GM04503 (cell line): ENCODE data around the gene ULK2.
A peak's percentile ranks its signal among the peaks of the same experiment; 100 is the strongest.
"Not testable (repeated sequence)": the region's sequence is repeated elsewhere in the genome, so short reads cannot be mapped to it uniquely, and the experiment has no call there.

Experiments
- DNase-seq: peaks from one replicate; pipeline ENCODE4 v3.0.0-alpha.2; 2012; ENCODE audit warnings: low read depth

Gene ULK2

GRCh38 chr17:19766421-19767270 is 101.1 kb downstream of the ULK2 start:
- no peak for DNase-seq

DNA sequence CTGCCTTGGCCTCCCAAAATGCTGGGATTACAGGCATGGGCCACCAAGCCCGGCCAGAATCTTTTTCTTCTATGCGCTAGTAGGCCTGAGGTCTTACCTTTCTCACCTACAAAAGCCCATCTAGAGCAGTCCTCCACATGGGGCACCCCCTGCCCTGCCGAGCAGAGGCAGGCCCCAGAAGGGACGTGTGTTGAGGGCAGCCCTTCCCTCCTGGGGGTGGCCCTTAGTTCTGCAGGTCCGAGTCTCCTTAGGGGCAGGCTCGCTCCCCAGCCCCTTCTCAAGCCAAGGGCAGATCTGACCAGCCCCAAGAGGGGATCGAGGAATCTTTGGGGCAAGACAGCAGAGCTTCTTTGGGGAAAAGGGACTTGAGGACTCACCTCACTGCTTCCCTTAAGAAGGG is 101.7 kb downstream of the ULK2 start:
- no peak for DNase-seq

- DNase-seq = not testable (repeated sequence)
Observed at GRCh38 chr17:19763991-19764390, 103.7 kb downstream of the ULK2 start.

DNA sequence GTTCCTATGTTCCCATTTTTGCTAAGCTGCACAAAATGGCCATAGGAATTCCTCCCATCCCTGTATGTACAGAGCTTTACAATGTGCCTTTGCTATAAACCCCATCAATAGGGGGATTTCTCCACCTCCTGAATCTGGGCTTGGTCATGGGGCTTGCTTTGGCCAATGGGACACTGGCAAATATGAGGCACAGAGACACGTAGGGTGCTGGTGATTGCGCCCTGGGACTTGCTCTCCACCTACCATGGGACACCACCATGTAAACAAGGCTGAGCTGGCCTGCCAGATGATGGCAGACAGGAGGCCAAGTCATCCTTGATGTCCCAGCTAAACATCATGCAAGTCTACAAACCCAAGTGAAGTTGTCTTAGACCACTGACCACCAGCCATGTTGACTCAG is 104.3 kb downstream of the ULK2 start:
- DNase-seq = no peak

- no peak for DNase-seq
Observed at GRCh38 chr17:19762515-19762961, 105.2 kb downstream of the ULK2 start.

- no peak for DNase-seq
Observed at GRCh38 chr17:19760746-19761145, 107.0 kb downstream of the ULK2 start.

- DNase-seq = no peak
Observed at GRCh38 chr17:19759568-19760549, 107.9 kb downstream of the ULK2 start.

DNA sequence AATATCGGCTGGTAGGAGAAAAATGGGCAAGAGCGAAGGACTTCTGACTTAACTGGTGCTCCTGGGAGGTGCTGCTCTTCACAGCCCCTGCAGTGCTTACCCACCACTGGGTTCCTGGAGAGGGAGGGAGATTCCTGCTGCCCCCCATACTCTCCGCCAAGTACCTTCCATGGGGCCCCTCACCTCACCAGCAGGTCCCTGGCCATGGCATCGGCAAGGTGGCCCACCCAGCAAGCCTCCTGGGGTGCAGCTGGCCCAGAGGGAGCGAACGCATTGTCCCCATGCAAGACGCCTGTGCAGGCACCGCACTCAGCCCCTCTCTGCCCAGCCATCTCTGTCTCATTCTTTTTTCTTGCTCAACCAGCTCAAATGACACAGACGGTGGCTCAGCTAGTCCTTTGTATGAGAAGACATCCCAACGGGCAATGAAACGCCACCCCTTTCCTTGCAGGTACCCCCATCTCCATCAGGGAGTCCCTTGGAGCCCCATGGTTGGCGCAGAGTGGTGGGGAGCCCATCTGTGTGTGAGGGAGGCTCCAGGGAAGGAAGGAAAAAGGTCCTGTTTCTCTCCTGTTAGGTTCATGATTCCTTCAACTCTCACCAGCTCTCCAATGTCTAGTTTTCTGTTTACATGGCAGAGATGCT is 110.1 kb downstream of the ULK2 start:
- no peak for DNase-seq

GRCh38 chr17:19756546-19756945 is 111.2 kb downstream of the ULK2 start:
- no peak for DNase-seq

DNA sequence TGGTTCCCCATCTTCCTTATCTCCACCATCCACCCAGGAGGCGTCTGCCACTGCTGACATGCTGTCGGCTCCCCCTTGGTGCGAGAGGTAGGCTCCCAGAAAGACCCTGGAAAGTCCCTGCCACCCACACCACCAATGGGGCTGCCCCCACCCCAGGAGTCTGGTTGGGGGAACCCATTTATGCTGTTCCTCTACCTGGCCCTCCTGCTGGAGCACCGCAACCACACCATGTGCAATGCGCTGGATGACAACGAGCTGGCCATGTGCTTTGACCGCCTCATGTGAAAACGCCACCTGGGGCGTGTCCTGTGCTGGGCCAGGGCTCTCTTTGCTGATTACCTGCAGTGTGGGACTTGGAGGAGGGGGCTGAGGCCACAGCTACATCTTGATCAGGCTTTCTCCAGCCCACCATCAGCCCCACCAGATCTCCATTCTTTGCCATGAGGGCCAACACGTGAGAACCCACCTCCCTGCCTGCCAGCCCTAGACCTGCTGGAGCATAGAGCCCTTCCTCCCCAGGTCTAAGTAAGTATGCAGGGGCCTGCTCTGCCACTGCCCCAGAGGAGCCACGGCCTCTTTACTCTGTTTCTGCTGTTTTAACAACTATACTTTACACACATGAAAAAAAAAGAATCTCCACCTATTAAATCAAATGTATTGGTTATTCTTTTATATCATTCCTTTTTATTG is 111.8 kb downstream of the ULK2 start:
- DNase-seq = no peak

DNA sequence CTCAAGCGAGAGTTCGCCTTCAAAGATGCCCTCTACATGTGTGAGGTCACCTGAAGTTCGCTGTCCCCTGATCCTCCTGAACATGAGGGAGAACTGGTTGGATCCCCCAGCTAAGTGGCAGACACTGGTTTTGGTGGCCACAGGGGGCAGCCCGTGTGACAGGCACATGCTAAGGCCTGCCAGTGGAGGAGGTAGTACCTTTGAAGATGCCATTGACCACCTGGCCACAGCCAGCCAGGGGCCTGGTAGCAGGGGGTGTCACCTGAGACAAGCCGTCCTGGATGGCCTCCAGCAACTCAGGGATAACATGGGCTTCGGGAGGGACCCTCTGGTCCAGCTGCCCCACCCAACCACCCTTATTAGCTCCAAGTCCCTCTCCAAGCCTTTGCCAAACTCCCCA is 112.3 kb downstream of the ULK2 start:
- DNase-seq = no peak

- DNase-seq = no peak
Observed at GRCh38 chr17:19753661-19754463, 113.9 kb downstream of the ULK2 start.

DNA sequence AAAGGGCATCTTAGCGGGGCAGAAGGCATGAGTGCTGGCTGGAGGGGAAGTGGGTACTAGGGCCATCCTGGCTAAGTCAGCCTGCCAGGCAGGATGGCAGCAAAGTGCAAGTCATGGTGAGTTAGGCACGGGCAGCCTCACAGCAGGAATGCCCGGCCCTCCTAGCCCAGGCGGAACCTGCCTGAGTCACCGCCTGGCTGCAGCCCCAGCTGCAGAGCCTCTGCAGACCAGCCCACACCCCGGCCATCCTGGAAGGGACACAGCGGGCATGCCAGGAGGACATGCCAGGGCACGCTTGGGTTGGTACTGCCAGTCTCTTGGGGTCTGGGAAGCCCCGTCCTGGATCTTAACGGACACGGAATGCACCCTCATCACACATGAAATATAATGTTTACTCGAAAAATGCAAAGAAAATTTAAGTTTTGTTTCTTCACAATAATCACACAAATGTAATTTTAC is 114.7 kb downstream of the ULK2 start:
- peak; percentile 57 for DNase-seq

DNA sequence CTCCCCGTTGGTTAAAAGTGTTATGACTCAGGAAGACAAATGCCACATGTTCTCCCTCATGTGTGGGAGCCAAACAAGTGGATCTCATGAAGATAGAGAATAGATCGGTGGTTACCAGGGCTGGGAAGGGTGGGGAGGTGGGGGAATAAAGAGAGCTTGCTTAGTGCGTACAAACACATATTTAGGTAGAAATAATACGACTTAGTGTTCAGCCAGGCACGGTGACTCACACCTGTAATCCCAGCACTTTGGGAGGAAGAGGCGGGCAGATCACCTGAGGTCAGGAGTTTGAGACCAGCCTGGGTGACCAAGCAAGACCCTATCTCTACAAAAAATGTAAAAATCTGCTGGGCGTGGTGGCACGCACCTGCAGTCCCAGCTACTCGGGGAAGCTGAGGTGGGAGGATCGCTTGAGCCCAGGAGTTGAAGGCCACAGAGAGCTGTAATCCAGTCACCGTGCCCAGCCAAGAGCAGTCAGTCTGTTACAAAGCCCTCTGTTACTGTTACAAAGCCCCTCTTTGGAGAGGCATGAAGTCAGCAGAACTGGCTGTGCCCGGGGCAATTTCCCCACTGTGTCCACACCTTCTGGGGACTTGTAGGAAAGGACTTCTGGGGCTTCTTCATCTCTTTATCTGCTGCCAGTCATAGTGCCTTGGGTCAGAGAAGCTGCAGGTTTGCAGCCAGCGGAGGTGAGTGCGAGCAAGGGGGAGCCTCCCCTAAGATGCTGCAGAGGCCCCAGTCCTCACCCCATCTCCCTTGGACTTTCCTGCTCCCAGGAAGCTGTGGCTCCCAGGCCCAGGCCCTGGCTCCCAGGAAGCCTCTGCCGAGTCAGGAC is 115.3 kb downstream of the ULK2 start:
- no peak for DNase-seq

GRCh38 chr17:19750835-19751234 is 116.9 kb downstream of the ULK2 start:
- DNase-seq = no peak

DNA sequence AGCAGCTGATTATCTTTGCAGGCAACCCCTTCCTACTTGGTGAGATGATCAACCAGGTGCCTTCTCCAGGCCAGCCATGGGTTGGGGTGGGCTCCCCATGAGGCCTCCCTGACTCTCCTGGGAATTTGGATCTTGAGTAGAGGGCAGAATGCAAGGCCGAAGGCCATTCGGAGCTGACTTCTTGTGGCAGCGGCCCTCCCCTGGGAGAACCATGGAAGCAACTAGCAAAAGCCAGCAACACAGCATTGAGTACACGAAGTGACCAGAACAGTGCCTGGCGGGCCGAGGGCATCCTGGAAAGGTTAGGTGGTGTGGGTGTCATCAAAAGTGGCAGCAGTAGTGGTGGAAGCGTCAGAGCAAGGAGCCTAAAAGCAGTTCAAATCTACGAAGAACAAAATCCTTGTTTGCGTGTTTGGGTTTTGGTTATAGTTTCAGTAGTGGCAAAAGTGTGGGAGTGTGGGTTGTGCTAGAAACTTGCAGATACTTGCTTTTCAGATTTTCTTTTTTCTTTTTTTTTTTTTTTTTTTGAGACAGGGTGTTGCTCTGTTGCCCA is 117.6 kb downstream of the ULK2 start:
- DNase-seq = no peak

DNA sequence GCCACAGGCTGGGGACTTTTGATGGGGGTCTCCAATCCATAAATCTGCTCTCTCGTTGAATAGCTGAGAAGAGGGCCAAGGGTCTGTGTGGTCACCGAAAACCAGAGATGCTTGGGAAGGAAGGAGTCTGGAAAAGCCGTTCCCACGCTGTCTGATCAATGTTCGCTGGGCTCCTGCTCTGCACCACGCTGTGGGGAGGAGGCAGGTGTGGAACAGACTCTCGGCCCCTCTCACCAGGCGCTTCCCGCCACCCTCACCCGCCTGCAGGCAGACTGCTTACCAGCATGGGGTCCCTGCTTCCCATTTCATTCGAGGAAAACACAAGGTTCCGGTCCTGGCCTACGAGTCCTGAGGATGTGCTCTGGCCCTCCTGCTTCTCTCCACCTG is 118.9 kb downstream of the ULK2 start:
- no peak for DNase-seq

DNA sequence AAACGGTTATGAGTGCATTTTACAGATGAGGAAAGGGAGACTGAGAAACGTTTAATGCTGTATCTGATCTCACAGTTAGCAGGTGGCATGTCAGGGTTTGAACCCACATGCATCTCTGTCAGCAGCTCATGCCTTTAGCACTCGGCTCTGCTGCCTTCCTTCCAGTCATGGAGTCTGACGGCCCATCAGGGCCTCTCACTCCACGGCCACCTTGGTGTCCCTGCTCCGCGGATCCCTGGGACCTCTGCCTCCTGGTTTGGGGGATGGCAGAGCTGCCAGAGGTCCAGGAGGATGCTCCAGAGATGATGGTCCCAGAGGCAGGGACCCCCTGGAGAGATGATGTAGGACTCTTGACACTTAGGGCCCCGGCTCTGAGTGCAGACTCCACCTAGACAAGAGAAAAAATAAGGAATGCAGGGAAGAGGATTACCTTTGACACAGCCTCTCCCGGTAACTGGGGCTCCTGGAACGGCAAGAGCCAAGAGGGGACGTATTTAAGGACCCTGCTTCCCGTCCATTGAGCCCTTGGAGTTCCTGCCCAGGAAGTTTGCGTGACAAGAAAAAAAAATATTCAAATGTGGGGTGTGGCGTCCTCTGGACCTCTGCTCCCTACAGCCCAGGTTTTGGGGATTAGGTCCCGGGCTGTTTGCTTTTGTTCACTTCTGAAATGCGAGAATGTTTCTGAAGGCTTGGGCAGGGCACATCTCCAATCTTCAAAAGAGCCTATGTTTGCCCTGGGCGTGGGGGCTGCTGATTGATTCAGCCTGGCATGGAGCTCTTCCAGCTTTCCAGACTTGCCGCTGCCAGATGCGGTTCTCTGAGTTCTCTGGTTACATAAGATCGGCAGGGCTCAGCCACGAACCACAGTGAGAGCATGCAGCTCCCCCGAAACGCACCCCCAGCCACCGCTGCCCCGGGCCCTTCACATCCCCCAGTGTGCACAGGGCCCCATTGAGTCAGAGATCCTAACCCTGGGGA is 119.6 kb downstream of the ULK2 start, which contains the start of gene ALDH3A1:
Gene ALDH3A1, minus strand, starts transcription at position 470 of the 978 bp plus-strand sequence. CDS start 3,169 bp downstream, outside the sequence.
- no peak for DNase-seq
